Astrocyte (in vitro differentiated cells and primary cell): Measurements from ENCODE around the gene AGBL4.

Experiments
- EZH2 ChIP-seq: IDR thresholded peaks from 2 replicates; pipeline ENCODE4 v1.6.1; 2012; ENCODE audit warnings: mild to moderate bottlenecking, low read length, inconsistent platforms; ENCODE audit not compliant: insufficient read depth
- TF ChIP-seq, protein P1 (sequence below): IDR thresholded peaks from 2 replicates; pipeline ENCODE4 v1.5.1; 2011; ENCODE audit warnings: low read depth, mild to moderate bottlenecking, inconsistent platforms, low read length, moderate library complexity; ENCODE audit not compliant: insufficient read depth

DNA sequence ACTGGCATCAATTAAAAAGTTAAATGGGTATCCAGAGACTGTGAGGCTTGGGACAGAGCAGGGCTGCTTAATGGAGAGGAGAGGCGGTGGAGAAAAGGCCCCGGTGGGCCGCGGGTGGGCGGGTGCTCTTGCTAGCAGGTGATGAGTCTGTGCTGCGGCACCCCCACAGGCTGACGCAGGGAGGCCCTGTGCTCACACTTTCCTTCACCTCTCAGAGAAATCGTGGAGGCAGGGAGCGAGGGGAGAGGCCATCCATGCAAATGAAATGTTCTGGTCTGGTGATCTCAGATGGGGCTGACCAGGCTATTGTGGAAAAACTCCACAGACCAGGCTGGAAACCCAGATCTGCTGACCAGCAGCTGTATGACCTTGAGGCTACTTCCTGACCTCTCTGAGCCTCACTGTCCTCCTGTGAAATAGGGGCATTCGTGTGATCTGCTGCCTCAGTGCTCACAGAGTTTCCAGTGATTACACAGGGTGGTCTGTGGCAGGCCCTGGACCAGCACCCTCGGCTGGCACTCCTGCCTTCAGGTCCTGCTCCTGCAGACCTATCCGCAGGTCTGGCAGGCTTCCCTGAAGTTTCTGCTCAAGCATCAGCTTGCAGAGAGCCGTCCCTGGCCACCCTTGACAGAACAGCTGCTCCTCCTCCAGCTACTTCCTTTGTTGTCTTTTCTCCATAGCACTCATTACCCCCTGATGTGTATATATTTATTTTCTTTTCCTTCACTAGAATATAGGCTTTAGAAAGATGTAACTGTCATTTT is 1336.3 kb downstream of the AGBL4 start:
- TF ChIP-seq, protein P1, sequence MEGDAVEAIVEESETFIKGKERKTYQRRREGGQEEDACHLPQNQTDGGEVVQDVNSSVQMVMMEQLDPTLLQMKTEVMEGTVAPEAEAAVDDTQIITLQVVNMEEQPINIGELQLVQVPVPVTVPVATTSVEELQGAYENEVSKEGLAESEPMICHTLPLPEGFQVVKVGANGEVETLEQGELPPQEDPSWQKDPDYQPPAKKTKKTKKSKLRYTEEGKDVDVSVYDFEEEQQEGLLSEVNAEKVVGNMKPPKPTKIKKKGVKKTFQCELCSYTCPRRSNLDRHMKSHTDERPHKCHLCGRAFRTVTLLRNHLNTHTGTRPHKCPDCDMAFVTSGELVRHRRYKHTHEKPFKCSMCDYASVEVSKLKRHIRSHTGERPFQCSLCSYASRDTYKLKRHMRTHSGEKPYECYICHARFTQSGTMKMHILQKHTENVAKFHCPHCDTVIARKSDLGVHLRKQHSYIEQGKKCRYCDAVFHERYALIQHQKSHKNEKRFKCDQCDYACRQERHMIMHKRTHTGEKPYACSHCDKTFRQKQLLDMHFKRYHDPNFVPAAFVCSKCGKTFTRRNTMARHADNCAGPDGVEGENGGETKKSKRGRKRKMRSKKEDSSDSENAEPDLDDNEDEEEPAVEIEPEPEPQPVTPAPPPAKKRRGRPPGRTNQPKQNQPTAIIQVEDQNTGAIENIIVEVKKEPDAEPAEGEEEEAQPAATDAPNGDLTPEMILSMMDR = no peak
- TF ChIP-seq EZH2 = no peak
